GM12875 (cell line): Measurements from ENCODE around the gene STK25.
"Not testable (repeated sequence)": the region's sequence is repeated elsewhere in the genome, so short reads cannot be mapped to it uniquely, and the experiment has no call there.

Experiments used
- H3K4me3 ChIP-seq: one replicate; pipeline ENCODE4 v1.5.1; 2011; ENCODE audit warnings: low read depth, low read length, control low read depth
- CTCF ChIP-seq: IDR thresholded peaks from 2 replicates; pipeline ENCODE4 v1.5.1; 2011; ENCODE audit warnings: low read depth, mild to moderate bottlenecking, control low read depth, inconsistent platforms, low read length, moderate library complexity, borderline replicate concordance; ENCODE audit not compliant: insufficient read depth

The STK25 gene

GRCh38 chr2:241459520-241459919, 48.9 kb downstream of the STK25 start:
- no peak overlapping the region for H3K4me3 ChIP-seq
- no peak for TF ChIP-seq CTCF

GRCh38 chr2:241458687-241459086, 49.7 kb downstream of the STK25 start:
- TF ChIP-seq CTCF, result no peak
- no peak overlapping the region for H3K4me3 ChIP-seq

GRCh38 chr2:241456546-241456945, 51.8 kb downstream of the STK25 start:
- no peak for TF ChIP-seq CTCF

GRCh38 chr2:241454837-241455485, 53.4 kb downstream of the STK25 start:
- no peak overlapping the region for H3K4me3 ChIP-seq
- TF ChIP-seq CTCF, result no peak

More at GRCh38 chr2:241456546-241456945, 51.8 kb downstream of the STK25 start:
- H3K4me3 ChIP-seq, result no peak overlapping the region

- not testable (repeated sequence) for H3K4me3 ChIP-seq
Observed at GRCh38 chr2:241453919-241454318, 54.5 kb downstream of the STK25 start.

GRCh38 chr2:241451840-241452506, 56.4 kb downstream of the STK25 start:
- TF ChIP-seq CTCF, result no peak
- no peak overlapping the region for H3K4me3 ChIP-seq

GRCh38 chr2:241450092-241450491, 58.3 kb downstream of the STK25 start:
- H3K4me3 ChIP-seq, result not testable (repeated sequence)

GRCh38 chr2:241445426-241445825, 63.0 kb downstream of the STK25 start:
- TF ChIP-seq CTCF, result no peak
- no peak overlapping the region for H3K4me3 ChIP-seq
